Mucosa of stomach (tissue), 1 donor: ENCODE measurements around the gene ITPKB.

ENCODE experiments used
- H3K27me3 ChIP-seq: one replicate; pipeline ENCODE4 v1.7.0; 2013; ENCODE audit warnings: mild to moderate bottlenecking, low read length; ENCODE audit not compliant: control insufficient read depth, insufficient read depth
- H3K36me3 ChIP-seq: one replicate; pipeline ENCODE4 v1.7.0; 2013; ENCODE audit warnings: low read length; ENCODE audit not compliant: control insufficient read depth, insufficient read depth
- H3K4me1 ChIP-seq: one replicate; pipeline ENCODE4 v1.7.0; 2013; ENCODE audit warnings: mild to moderate bottlenecking, low read length; ENCODE audit not compliant: control insufficient read depth, insufficient read depth
- H3K4me3 ChIP-seq: one replicate; pipeline ENCODE4 v1.7.0; 2013; ENCODE audit warnings: low read length
- H3K9ac ChIP-seq: one replicate; pipeline ENCODE4 v1.7.0; 2013; ENCODE audit warnings: mild to moderate bottlenecking, low read length, moderate library complexity
- H3K9me3 ChIP-seq: one replicate; pipeline ENCODE4 v1.7.0; 2013; ENCODE audit warnings: mild to moderate bottlenecking, low read length, moderate library complexity; ENCODE audit not compliant: control insufficient read depth
- donor health status: Pancreatic carcinoma.

The ITPKB gene

DNA sequence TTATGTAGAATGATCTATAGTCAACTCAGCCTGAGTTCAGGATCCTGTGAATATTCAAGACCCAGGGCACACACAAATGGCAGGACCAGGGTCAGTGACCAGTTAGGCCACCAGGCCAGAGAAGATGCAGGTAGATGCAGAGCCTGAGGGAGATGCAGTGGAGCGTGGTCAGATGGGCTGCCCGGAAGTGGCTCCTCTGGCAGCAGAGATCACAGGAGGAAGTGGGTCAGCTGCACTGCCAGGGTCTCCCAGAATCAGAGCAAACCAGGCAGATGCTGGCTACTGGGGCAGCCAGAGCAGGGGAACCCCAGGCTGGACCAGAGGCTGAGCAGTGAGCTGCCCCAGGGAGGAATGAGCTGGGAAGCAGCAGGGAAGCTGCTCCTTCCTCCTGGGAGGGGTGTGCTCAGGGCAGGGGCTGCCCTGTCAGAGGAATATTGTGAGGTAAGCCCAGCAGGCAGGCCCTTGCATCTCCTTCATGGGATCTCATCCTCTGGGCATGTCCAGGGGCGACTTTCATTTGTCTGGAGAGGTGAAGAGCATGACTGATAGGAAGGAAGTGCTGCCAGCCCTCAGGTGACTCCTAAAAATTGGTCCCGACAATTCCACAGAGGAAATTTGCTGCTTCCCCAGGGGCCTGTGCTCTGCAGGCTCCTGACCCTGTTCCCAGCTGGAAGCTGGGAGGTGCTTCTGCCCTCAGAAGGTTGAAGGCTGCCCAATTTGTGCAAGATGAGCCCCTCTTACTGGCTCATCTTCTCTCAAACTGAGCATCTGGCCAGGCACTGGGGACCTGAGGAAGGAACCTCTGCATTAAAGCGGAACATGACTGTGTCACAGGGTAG, 141.2 kb downstream of the ITPKB start:
- H3K27me3 ChIP-seq: no peaks in the 10 kb centered on the region
- no peaks in the 10 kb centered on the region for H3K9me3 ChIP-seq
- no peak overlapping the region for H3K4me3 ChIP-seq
- no peaks in the 10 kb centered on the region for H3K36me3 ChIP-seq
- H3K4me1 ChIP-seq: peaks cover 3% of the 10 kb centered on the region
- H3K9ac ChIP-seq: no peak overlapping the region

DNA sequence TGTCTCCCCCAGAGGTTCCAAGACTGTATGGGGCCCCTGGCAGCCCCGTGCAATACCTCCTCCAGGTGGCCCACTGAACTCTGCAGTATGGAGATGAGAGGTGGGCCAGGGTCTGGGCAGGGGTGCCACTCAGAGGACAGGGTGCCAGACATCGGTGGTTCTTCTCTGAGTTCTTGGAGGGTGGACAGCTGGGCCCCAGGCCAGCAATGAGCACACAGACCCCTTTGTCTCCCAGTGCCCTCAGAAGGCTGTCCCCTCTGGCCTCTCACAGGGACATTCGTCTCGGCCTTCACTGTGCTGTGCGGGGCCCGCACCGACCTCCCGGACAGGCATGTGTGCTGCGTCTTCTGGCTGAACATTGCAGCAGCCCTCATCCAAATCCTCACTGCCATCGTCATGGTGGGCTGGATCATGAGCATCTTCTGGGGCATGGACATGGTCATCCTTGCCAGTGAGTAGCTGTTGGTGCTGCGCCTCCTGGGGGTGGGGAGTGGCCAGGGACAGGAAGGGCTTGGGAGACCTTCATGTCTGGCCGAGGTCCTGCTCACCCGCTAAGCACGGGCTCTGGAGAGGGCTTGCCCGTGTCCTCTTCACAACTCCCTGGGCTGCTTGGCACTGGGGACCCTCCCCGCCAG, 142.4 kb downstream of the ITPKB start:
- Histone ChIP-seq H3K36me3 (no peaks in the 10 kb centered on the region), H3K27me3 (no peaks in the 10 kb centered on the region), H3K4me3 (no peak overlapping the region), H3K4me1 (no peaks in the 10 kb centered on the region), H3K9ac (no peak overlapping the region), H3K9me3 (no peaks in the 10 kb centered on the region)

- no peaks in the 10 kb centered on the region for H3K4me1 ChIP-seq
- no peaks in the 10 kb centered on the region for H3K9me3 ChIP-seq
- H3K4me3 ChIP-seq: no peak overlapping the region
- H3K27me3 ChIP-seq: peaks cover 3% of the 10 kb centered on the region
- no peak overlapping the region for H3K9ac ChIP-seq
- H3K36me3 ChIP-seq: no peaks in the 10 kb centered on the region
These were observed 145.5 kb downstream of the ITPKB start for GRCh38 chr1:226593541-226593940.

GRCh38 chr1:226590614-226591013, 148.5 kb downstream of the ITPKB start:
- H3K27me3 ChIP-seq: peaks cover 3% of the 10 kb centered on the region
- H3K9ac ChIP-seq: no peak overlapping the region
- H3K9me3 ChIP-seq: no peaks in the 10 kb centered on the region
- no peaks in the 10 kb centered on the region for H3K4me1 ChIP-seq
- H3K4me3 ChIP-seq: no peak overlapping the region
- H3K36me3 ChIP-seq: no peaks in the 10 kb centered on the region

DNA sequence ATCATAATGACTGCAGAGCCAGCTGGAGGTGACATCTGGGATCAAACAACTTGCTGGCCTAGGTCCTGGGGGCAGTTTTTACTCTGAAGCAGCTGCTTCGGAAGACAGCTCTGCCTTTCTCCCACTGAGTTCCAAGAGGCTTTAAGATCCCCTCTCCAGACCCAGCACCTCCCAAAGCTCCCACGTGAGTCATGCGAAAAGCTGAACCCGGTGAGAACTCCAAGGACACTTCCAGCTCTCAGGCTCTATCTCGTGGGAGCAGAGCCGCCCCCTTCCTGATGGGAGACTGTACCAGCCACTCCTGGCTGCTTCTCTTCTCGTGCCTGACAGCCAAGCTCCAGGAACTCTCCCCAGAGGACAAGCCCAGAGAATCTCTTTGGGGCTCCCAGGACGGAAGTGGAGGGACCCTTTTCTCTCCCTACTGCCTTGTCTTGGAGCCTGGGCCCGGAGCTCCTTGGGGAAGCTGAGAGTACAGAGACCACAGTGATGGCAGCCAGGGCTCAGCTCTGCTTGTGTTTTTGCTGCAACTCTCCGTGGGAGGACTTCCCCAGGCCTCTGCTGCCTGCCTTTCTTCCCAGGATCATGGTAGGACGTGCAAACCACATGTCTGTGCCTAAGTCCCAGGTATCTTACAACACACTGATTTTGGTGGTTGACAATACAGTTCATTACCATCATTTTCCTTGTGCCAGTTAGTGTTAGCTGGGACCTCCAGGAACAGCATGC, 149.9 kb downstream of the ITPKB start:
- Histone ChIP-seq H3K9ac (no peak overlapping the region), H3K27me3 (peaks cover 3% of the 10 kb centered on the region), H3K36me3 (no peaks in the 10 kb centered on the region), H3K4me1 (no peaks in the 10 kb centered on the region), H3K4me3 (no peak overlapping the region), H3K9me3 (no peaks in the 10 kb centered on the region)

DNA sequence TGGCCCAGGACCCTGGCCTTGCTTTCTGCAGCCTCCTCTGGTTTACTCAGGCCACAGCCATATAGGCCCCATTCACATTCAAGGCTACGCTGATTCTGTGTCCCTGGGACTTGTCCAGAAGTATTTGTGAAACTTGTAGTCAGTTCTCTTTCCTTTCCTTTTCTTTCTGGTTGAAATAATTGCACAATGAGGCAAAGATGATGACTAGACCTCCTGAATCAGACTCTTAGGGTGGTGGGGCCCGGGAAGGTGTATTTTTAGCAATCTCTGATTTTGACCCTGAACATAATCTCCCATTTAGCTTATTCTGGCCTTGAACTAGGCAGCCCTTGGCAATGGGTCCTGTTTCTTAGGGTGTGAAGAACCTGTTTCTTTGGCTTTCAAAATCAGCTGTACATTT, 150.6 kb downstream of the ITPKB start:
- H3K4me3 ChIP-seq: no peak overlapping the region
- no peaks in the 10 kb centered on the region for H3K9me3 ChIP-seq
- H3K27me3 ChIP-seq: peaks cover 3% of the 10 kb centered on the region
- no peak overlapping the region for H3K9ac ChIP-seq
- no peaks in the 10 kb centered on the region for H3K4me1 ChIP-seq
- no peaks in the 10 kb centered on the region for H3K36me3 ChIP-seq

GRCh38 chr1:226586650-226587422, 152.2 kb downstream of the ITPKB start:
- Histone ChIP-seq H3K9ac (no peak overlapping the region), H3K36me3 (no peaks in the 10 kb centered on the region), H3K9me3 (no peaks in the 10 kb centered on the region), H3K4me3 (no peak overlapping the region), H3K27me3 (peaks cover 3% of the 10 kb centered on the region), H3K4me1 (no peaks in the 10 kb centered on the region)

DNA sequence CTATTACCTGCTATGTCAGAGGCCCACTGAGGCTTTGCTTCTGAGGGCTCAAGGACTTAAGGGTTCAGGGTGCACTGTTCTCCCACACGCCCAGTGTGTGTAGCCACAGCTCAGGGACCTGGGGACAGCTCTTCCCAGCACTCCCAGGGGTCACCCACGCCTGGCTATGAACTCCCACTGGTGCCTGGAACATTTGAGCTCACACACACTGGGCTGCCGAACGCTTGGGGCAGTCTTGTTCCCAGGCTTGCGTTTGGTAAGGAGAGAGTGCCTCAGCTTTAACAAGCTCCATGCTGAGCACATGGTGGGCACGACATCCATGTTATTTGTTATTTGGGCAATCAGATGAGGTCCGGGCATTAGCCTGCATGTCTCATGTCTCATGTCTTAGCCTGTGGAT, 153.0 kb downstream of the ITPKB start:
- peaks cover 3% of the 10 kb centered on the region for H3K27me3 ChIP-seq

GRCh38 chr1:226584164-226584563, 154.9 kb downstream of the ITPKB start:
- Histone ChIP-seq H3K4me3 (no peak overlapping the region), H3K27me3 (no peaks in the 10 kb centered on the region), H3K9ac (no peak overlapping the region), H3K36me3 (no peaks in the 10 kb centered on the region), H3K9me3 (no peaks in the 10 kb centered on the region), H3K4me1 (no peaks in the 10 kb centered on the region)

More for the DNA sequence above, 153.0 kb downstream of the ITPKB start:
- Histone ChIP-seq H3K4me3 (no peak overlapping the region), H3K36me3 (no peaks in the 10 kb centered on the region), H3K9me3 (no peaks in the 10 kb centered on the region), H3K4me1 (no peaks in the 10 kb centered on the region), H3K9ac (no peak overlapping the region)

GRCh38 chr1:226582966-226583365, 156.1 kb downstream of the ITPKB start:
- H3K9ac ChIP-seq: no peak overlapping the region
- no peak overlapping the region for H3K4me3 ChIP-seq
- no peaks in the 10 kb centered on the region for H3K27me3 ChIP-seq
- no peaks in the 10 kb centered on the region for H3K36me3 ChIP-seq
- no peaks in the 10 kb centered on the region for H3K9me3 ChIP-seq
- H3K4me1 ChIP-seq: no peaks in the 10 kb centered on the region
